ENCODE data around the gene LCORL. TPM values are rescaled to one million over a fixed set of nuclear protein-coding genes. Genes with fewer than 3 reads are reported as not detected.

LCORL gene
- total RNA-seq, 4 donors from 2014 or later, result 20.6 to 103 (median 64.1) TPM

DNA sequence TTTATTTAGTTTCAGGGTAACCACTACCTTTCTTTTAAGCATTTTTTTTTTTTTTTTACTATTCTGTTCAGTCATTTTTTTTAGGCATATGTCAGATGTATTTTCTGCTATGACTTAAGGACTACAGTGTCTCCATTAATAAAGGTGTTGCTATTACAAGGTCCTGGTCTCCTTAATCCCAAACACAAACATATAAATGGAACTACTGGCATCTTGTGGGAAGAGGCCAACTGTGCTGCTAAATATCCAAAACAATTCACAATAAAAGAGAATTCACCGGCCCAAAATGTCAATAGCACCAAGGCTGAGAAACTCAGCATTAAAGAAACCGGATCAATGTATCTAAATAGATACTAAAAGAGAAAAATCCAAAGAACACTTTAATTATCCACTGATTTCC, 26.4 kb downstream of the LCORL start:
- no peak overlapping the region for H3K27ac ChIP-seq
- no peak for DNase-seq
- no peaks in the 10 kb centered on the region for H3K9me3 ChIP-seq
- no peaks in the 10 kb centered on the region for H3K36me3 ChIP-seq
- no peaks in the 10 kb centered on the region for H3K4me1 ChIP-seq
- no peaks in the 10 kb centered on the region for H3K27me3 ChIP-seq
- H3K4me3 ChIP-seq, result no peak overlapping the region
- TF ChIP-seq POLR2A (IDR thresholded peaks at IDR 0.05), result no peak
- TF ChIP-seq, protein P1, sequence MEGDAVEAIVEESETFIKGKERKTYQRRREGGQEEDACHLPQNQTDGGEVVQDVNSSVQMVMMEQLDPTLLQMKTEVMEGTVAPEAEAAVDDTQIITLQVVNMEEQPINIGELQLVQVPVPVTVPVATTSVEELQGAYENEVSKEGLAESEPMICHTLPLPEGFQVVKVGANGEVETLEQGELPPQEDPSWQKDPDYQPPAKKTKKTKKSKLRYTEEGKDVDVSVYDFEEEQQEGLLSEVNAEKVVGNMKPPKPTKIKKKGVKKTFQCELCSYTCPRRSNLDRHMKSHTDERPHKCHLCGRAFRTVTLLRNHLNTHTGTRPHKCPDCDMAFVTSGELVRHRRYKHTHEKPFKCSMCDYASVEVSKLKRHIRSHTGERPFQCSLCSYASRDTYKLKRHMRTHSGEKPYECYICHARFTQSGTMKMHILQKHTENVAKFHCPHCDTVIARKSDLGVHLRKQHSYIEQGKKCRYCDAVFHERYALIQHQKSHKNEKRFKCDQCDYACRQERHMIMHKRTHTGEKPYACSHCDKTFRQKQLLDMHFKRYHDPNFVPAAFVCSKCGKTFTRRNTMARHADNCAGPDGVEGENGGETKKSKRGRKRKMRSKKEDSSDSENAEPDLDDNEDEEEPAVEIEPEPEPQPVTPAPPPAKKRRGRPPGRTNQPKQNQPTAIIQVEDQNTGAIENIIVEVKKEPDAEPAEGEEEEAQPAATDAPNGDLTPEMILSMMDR (IDR thresholded peaks at IDR 0.05), result no peak

DNA sequence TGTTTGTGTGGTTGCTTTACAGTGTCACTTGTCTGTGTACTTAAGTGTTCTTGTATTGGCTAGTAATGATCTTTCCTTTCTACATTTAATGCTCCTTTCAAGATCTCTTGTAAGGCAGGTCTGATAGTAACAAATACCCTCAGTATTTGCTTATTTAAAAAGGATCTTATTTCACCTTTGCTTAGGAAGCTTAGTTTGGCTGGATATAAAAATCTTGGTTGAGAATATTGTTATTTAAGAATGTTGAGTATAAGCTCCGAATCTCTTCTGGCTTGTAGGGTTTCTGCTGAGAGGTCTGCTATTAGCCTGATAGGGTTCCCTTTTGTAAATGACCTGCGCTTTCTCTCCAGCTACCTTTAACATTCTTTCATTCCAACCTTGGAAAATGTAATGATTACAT, 35.7 kb downstream of the LCORL start:
- Histone ChIP-seq H3K9me3 (no peaks in the 10 kb centered on the region), H3K27me3 (no peaks in the 10 kb centered on the region)

DNA sequence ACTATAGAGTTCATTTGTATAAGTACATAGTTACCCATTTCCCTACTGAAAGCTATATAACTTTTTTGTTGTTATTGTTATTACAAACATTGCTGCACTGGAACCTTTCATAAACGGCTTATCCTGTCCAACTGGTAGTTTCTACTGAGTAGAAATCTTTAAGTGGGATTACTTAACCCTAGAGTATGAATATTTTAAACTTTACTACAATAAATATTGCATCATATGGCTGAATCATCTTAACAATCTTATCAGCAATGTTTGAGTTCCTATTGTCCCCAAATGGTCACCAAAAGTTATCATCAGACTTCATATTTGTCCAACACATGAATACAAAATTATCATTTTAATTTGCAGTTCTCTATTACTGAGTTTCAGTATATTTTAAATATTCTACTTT, 40.5 kb downstream of the LCORL start:
- Histone ChIP-seq H3K27ac (no peak overlapping the region), H3K36me3 (no peaks in the 10 kb centered on the region), H3K9me3 (no peaks in the 10 kb centered on the region), H3K4me3 (no peak overlapping the region), H3K4me1 (no peaks in the 10 kb centered on the region), H3K27me3 (no peaks in the 10 kb centered on the region)
- TF ChIP-seq, protein P1 (IDR thresholded peaks at IDR 0.05), result no peak
- DNase-seq, result no peak

More for the DNA sequence above, 35.7 kb downstream of the LCORL start:
- Histone ChIP-seq H3K4me3 (no peak overlapping the region), H3K36me3 (no peaks in the 10 kb centered on the region), H3K27ac (no peak overlapping the region), H3K4me1 (no peaks in the 10 kb centered on the region)
- TF ChIP-seq POLR2A (IDR thresholded peaks at IDR 0.05), result no peak
- TF ChIP-seq, protein P1 (IDR thresholded peaks at IDR 0.05), result no peak
- DNase-seq, result no peak

DNA sequence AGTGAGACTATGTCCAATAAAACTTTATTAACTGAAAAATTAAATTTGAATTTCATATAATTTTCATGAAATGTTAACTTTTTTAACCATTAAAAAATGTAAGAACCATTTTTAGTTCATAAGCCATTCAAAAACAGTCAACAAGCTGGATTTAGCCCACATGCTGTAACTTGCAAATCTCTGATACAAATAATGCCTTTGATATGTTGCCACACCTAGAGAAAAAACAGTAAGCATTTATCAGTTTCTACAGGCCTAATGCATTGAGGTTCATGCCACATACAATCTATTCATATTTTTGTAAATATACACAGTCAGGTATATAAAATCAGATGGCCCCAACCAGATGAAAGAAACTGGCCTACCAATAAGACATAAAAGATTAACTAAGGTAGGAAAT, 52.8 kb downstream of the LCORL start:
- Histone ChIP-seq H3K27me3 (no peaks in the 10 kb centered on the region), H3K27ac (no peak overlapping the region), H3K36me3 (no peaks in the 10 kb centered on the region), H3K9me3 (no peaks in the 10 kb centered on the region), H3K4me3 (no peak overlapping the region), H3K4me1 (no peaks in the 10 kb centered on the region)
- no peak for DNase-seq
- TF ChIP-seq POLR2A (IDR thresholded peaks at IDR 0.05), result no peak
- TF ChIP-seq, protein P1 (IDR thresholded peaks at IDR 0.05), result no peak

DNA sequence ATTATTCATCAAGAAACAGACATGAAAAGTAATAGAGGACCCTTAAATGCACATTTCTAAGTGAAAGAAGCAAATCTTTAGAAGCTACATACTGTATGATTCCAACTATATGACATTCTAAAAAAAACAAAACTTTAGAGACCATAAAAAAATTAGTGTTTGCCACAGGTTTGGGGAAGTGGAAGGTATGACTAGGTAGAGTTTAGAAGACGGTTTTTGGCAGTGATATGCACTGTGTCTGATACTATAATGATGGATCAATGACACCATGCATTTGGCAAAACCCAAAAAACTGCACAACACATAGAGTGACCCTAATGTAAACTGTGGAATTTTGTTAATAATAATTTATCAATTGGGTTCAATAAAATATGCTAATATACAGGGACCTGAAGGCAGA, 54.5 kb downstream of the LCORL start:
- no peaks in the 10 kb centered on the region for H3K9me3 ChIP-seq

More for the DNA sequence above, 54.5 kb downstream of the LCORL start:
- Histone ChIP-seq H3K36me3 (no peaks in the 10 kb centered on the region), H3K27me3 (no peaks in the 10 kb centered on the region), H3K4me3 (no peak overlapping the region), H3K4me1 (no peaks in the 10 kb centered on the region), H3K27ac (no peak overlapping the region)
- TF ChIP-seq, protein P1 (IDR thresholded peaks at IDR 0.05), result no peak
- no peak for TF ChIP-seq POLR2A (IDR thresholded peaks at IDR 0.05)
- DNase-seq, result no peak

Data from Peyer's patch (tissue), 4 donors.